IPS-18c (cell line): ENCODE measurements around the gene PNPLA7.

Source experiments
- H3K4me3 ChIP-seq: 2 replicates; pipeline ENCODE4 v1.7.0; 2013; ENCODE audit warnings: low read depth, mild to moderate bottlenecking, low read length, moderate library complexity; ENCODE audit not compliant: insufficient read depth
- H3K9me3 ChIP-seq: one replicate; pipeline ENCODE4 v1.6.1; 2013; ENCODE audit warnings: mild to moderate bottlenecking, low read length, moderate library complexity; ENCODE audit not compliant: control insufficient read depth, insufficient read depth

Gene PNPLA7

DNA sequence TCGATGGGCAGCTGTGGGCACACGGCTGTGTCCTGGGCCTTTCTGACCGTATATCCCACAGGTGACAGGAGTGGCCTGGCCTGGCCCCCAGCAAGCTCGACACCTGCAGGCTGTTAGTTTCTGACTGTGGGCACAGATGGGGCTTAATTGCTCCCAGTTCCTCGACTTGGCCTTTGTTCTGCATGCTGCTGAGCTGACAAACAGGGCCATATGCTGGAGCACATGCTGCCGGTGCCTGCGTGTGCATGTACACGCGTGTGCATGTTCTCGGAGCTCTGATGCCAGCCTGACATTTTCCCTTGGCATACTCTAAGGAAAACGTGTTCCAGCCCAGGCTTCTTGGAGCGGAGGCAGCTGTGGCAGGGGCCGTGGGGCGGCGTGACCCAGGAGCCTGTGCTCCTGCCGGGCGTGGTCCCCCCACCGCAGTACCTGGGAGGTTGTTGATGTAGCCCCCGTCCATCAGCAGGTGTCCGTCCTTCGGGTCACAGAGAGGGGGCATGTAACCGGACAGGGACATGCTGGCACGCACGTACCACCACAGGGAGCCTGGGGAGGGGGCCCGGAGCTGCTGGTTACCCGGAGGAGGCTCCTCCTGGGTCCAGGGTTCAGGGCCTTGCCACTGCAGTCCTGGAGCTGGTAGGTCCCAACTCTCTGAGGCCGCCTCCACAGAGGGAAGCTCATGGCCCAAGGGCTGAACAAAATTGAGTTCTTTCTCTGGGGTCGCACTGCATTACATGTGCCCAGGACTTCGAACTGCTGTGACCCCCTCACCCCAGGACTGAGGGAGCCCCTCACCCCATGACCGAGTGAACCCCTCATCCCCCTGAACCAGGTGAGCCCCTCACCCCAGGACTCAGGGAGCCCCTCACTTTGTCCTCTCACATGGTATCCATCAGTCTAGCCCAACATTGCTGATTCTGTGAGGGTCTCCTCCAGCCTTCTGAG lies 86.9 kb downstream of the PNPLA7 start:
- Histone ChIP-seq H3K9me3 (no peaks in the 10 kb centered on the region), H3K4me3 (no peak overlapping the region)

DNA sequence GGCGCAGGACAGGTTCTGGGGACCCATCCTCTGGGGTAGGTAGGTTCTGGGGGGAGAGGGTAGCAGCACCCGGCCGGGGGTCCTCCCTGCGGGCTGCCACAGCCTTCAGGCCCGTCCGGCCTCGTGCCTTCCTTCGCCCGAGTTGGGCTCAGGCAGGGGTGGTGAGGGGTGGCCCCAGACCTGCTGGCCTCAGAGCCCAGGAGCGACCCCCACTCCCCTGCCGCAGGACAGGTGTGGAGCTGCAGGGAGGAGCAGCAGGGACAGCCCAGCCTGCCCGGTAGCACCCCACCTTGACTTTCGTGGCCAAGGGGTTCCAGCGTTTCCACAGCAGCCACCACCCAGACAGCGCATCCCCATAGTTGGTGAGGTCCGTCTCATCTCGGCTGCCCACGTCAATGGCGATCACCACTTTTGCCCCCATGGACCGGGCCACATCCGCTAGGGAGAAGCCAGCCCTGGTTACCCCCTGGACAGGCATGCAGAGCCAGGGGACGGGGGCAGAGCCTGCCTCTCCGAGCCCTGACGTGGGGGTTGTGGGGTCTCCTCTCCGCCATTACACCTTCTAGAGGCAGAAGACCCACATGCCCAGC lies 87.7 kb downstream of the PNPLA7 start:
- H3K4me3 ChIP-seq = no peak overlapping the region

DNA sequence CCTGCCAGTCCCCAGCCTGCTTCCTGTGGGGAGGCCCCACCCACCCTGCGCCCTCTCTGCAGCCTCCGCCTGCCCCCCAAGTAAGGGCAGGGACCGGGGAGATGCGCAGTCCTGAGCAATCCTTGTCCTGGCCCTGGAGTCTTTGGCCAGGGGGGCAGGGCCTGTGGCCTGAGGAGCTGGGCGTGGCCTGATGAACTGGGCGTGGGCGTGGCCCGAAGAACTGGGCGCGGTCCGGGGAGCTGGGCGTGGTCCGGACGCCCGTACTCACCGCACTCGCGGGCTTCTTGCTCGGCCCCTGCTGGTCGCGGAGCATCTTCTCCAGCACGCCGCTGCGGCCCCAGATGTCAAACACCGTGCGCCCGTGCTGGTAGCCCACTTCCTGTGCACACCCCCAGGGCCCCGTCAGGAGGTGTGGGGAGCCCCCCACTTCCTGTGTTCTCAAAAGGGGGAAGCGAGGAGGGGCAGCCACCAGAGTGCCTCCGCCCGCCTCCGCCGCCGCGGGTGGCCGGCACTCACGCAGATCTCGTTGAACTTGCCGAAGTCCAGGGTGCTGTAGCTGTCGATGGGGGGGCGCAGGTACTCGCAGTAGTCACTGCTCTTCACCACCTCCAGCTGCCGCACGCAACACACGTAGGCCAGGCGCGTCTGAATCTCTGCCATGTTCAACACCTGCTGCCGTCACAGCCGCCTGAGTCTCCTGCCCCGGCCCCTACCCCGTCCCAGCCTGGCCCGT lies 88.4 kb downstream of the PNPLA7 start:
- peak overlapping the region; percentile 28 for H3K4me3 ChIP-seq
- no peaks in the 10 kb centered on the region for H3K9me3 ChIP-seq

More for the DNA sequence above, 87.7 kb downstream of the PNPLA7 start:
- no peaks in the 10 kb centered on the region for H3K9me3 ChIP-seq

DNA sequence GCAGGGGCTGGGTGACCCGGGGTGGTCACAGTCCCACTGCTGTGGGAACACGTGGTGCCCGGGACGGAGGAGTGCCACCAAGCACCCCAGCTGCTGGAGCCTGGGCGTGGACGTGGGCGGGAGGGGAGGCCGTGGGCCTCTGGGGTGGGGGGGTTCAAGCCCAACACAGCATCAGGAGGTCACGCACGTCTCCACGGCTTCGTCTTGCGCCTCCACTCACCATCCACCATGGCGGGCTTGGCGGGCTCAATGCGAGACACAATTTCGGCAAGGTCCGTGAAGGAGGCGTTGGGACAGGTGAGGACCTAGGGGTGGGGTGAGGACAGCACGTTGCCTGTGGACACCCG lies 88.9 kb downstream of the PNPLA7 start:
- no peak overlapping the region for H3K4me3 ChIP-seq
- H3K9me3 ChIP-seq = no peaks in the 10 kb centered on the region

DNA sequence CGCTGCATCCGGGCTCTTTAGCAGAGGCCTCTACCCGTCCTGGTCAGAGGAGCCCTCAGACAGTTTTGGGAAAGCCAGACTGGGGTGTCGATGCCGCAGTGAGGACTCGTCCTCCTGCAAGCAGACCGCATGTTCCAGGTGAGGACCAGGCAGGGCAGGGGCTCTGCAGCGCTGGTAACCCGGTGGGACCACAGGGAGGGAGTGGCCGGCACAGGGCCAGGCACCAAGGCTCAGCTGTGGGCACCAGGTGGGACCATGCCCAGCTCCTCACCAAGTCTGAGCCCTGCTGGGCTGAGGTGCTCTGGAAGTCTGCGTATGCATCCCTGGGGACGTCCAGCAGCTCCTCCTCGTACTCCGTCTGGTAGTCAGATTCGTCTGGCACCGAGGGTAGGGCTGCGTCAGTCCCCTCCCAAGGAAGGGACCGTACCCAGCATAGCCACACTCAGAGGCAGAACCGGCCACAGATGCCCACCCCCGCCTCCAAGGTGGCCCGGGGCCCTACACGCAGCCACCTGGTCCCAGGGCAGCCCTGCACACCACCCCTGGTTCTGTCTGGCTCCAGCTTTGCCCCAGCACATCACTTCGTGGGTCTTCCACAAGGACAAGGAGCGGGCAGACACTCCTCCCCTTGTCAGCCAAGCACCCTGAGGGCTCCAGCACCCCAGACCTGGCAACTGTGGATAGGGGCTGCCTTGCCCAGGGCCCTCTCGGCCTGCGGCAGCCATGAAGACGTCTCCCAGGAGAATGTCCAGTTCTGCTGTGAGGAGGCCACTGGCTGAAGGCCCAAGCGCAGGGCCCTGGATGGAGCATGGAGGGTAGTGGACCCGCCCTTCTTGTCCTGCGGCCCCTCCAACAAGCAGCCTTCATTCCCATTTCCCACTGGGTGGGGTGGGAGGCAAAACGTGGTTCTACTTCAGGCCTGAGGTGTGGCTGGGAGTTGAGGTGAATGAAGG lies 89.6 kb downstream of the PNPLA7 start:
- H3K4me3 ChIP-seq = no peak overlapping the region
- H3K9me3 ChIP-seq = no peaks in the 10 kb centered on the region

DNA sequence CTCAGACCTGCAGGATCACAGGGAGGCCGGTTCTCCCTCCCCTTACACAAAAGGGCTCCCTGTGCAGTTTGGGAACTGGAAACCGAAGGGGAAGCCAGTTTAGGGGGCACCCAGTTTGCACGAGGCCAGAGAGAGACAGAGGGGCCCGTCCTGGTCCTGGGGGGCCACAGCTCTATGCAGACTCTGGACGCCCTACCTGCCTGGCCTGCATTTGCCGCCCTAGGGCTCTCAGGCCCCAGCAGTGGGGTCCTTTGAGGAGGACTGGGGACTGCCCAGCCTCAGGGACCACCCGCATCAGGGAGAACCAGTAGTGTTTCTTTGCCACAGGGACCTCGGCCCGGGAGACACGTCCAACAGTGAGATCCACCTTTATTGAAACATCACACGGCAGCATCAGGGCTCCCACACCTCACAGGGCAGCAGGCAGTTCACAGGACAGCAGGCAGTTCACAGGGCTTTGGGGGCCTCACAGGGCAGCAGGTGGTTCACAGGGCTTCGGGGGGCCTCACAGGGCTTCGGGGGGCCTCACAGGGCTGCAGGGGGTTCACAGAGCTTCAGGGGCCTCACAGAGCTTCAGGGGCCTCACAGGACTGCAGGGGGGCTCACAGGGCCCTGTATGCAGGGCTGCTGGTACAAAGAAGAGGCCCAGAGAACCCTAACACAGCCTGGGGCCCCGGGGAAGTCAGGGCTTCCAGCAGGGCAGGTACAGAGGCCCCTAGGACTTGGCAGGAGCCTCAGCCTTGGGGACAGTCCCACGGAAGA lies 90.4 kb downstream of the PNPLA7 start:
- Histone ChIP-seq H3K4me3 (no peak overlapping the region), H3K9me3 (no peaks in the 10 kb centered on the region)

DNA sequence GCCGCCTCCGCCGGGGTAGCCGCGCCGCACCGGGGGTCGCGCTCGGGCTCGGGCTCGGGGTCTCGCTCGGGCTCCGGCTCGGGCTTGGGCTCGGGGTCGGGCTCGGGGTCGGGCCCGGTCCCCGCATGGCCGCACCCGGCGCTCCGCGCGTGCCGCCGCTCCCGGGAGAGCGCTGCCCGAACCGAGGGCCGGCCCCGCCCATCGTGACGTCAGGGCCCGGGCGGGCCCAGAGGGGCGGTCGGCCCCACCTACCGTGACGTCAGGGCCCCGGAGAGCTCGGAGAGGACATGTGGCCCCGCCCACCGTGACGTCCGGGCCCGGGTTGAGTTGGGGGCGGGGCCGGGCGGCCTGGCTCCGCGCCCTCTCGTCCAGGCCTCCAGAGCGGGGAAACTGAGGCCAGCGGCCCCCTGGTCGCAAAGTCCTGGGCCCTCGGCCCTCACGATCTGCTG lies 91.0 kb downstream of the PNPLA7 start, which contains the start of gene NSMF:
Gene NSMF, minus strand, starts transcription at position 183 of the 449 bp plus-strand sequence. CDS start 232 bp downstream, outside the sequence.
- H3K4me3 ChIP-seq = peak within 1 kb of the TSS; percentile 81
- H3K9me3 ChIP-seq = no peaks in the 10 kb centered on the region

DNA sequence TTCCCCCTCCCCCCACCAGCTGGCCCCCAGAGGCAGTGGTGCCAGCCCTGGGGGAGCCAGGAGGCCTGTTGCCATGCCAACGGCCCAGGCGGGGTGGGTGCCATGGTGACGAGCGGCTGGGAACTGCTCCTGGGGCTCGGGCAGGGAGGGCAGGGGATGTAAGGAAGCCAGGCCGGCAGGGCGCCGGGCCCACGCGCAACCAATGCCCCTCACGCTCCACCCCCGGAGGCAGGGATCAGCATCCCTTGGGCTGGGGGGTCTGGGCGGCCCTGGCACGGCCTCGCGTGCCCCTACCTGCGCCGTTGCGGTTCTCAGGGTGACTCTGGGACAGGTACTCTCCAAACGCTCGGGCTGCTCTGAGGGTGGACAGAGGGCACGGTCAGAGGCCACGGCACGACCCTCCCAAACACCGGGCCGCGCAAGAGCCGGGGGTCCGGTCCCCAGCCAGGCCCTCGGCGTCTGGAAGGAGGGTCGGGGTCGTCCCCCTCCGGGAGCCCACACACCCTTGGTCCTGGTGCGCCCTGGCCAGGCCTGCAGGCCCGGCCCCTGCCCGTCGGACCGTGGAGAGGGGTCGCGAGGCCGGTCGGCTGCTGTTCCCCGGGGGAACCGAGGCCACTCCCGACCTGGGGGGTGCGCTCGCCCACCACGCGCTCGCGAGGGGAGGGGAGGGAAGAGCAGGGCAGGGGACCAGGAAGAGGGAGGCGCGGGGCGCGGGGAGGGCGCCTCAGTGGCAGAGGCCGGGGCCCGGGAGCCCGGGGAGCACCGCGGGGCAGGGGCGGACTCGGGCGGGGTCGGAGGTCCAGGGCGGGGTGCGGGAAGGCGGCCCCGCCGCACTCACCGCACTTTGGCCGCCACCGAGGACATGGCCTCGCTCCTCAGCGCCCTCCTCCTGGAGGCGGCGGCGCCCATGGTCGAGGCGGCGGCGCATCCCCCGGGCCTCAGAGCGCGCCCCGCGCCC lies 91.7 kb downstream of the PNPLA7 start:
- Histone ChIP-seq H3K4me3 (peak overlapping the region; percentile 81), H3K9me3 (no peaks in the 10 kb centered on the region)

DNA sequence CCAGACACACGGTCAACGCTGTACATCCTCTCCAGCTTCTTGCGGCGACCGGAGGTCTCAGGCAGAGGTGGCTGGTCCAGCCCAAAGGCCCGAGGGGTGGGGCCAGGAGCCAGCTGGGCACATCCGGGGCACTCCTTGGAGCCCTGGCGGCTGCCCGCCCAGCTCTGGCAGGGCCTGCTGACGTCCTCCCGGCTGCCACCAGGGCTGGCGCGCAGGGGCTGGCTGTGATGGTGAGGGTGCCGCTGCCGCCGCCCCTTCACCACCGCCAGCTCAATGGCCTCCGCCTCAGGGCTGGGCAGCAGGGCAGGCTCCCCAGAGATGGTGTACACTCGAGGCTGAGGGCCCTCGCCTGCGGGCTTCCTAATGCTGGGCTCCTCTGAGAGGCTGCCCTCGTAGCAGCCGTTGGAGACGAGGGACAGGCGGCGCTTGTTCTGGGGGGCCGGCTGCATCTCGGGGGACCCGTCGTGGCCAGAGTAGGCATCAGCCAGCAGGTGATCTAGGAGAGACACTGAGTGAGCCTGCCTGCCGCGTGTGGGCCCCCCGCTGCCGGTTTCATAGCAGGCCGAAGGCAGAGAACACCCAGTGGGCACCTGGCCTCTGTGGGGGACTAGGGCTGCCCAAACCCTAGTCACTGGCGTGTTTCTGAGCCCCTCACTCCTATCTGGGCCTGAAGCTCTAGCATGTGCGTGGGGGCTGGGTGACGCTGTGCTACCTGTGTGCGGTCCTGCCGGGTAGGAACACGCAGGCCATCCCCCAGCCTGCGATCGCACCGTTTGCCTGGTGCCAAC lies 92.6 kb downstream of the PNPLA7 start:
- Histone ChIP-seq H3K4me3 (peak overlapping the region; percentile 81; the same call in 1 of the 2 replicates), H3K9me3 (no peaks in the 10 kb centered on the region)

DNA sequence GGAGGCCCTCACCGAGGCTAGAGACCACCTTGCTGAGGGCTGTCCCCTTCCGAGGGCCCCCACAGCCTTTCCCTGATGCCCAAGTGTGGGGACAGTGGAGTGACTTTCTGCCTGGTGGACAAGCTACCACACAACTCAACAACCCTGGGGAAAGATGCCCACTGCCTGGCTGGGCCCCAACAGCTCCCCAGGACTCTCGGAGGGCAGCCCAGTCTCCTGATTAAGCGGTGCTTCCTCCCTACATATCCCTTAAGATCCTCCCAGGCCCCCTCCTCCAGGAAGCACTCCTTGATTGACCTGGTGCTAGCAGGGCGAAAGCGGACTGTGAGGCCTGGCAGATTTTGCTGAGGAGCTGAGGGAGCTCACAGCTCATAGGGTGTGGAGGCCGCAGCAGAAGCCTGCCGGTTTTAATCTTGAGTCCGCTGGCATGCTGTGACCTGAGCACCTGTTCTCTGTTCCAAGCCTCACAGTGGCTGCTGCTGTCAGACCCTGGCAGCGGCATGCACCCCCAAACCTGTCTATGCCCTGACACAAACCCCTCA lies 93.3 kb downstream of the PNPLA7 start:
- no peaks in the 10 kb centered on the region for H3K9me3 ChIP-seq
- H3K4me3 ChIP-seq = no peak overlapping the region

DNA sequence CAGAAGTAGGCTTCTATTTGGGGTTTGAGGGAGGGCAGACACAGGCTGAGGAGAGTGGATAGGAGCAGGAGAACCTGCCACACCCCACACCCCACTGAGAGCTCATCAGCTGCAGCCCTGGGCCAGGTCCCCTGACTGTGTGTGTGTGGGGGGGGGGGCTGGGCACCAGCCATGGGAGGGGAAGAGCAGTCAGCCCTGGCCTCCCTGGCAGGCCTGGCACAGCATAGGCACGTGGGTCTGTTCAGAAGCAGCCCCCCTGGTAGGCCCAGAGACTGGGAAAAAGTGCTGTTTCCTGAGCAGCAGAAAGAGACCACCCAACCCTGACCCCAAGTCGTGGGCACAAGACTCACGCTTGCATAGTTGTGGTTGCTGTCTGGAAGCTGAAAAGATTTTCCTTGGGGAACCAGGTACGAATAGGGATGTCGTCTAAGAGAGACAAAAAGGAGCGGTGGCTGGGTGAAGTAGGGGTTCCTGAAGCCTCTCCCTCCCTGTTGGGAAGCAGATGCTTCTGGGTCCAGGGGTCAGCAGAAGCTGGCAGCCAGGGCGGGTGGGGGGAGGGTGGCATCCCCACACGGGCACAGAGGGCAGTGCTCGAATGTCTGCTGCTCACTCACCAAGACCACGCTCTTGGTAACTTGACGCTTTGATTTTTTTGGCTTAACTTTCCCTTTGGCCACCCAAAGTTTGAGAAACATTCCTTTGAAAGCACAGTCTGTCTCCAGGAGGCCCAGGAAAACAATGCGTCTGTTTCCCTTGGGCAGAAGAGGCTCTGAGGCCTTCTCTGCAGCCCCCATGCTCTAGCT lies 93.9 kb downstream of the PNPLA7 start:
- Histone ChIP-seq H3K4me3 (no peak overlapping the region), H3K9me3 (no peaks in the 10 kb centered on the region)

DNA sequence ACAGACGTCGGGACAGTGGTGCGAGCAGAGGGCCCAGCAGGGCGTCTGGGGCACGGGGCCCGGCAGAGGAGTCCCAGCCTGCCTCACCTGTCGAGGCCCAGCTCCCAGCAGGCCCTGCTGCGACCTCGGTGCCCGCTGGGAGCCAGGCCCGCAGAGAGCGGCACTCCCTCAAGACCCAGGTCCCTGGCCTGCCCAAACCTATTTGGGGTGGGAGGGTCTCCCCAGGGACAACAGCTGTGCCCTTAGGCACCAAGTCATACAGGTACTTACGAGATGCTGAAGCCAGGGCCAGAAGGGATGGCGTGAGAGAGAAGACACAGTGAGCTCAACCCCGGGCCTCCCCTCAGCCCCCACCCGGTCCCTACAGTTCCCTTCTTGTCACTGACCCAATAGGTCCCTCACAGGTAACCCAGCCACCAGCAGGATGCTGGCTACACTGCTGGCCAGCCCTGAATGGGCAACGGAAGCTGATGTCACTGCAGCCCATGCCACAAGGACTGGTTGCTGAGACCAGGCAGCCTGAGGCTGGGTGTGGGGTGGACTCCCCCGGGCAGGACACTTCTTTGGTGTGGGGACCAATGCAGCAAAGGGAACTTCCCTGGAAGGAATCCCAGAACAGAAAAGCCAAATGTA lies 94.7 kb downstream of the PNPLA7 start:
- Histone ChIP-seq H3K4me3 (no peak overlapping the region), H3K9me3 (no peaks in the 10 kb centered on the region)
